Panc1 (cell line): ENCODE results near the gene FBXO42. TPM values are rescaled to one million over a fixed set of nuclear protein-coding genes. Genes with fewer than 3 reads are reported as not detected.

ENCODE experiments used
- ATAC-seq: fragments of 200-7000 bp; cut with Tn5 transposase; 2 replicates; pipeline ENCODE4 v1.9.1; 2020; ENCODE audit warnings: mild to moderate bottlenecking, moderate library complexity
- BruUV-seq: library from RNA; stranded (reverse); fragments of 400-500 nt; replicated peaks from 2 replicates; lab custom pipeline; 2021; lab: Mats Ljungman, UMichigan
- CTCF ChIA-PET: fragments of 300-600 bp; sonication (Branson Sonifier 250); formaldehyde crosslinking; loops from one replicate; lab custom pipeline; 2022; ENCODE audit warnings: antibody characterized with exemption; lab: Charles Lee
- POLR2A ChIA-PET: fragments of 300-600 bp; sonication (Branson Sonifier 250); formaldehyde crosslinking; loops from one replicate; lab custom pipeline; 2022; ENCODE audit warnings: antibody characterized with exemption; lab: Charles Lee
- DNase-seq: peaks from one replicate; pipeline ENCODE4 v3.0.0-alpha.2; 2010; ENCODE audit warnings: low read depth, low spot score
- H3K27ac ChIP-seq: 2 replicates; pipeline ENCODE4 v1.5.1; 2011; ENCODE audit warnings: mild to moderate bottlenecking, low read length, inconsistent platforms
- H3K27me3 ChIP-seq: fragments of 200-500 bp; sonication (Bioruptor generic); 2 replicates; pipeline ENCODE4 v1.6.0; 2014; ENCODE audit warnings: low read length, inconsistent platforms; ENCODE audit not compliant: control insufficient read depth, insufficient read depth
- H3K36me3 ChIP-seq: fragments of 200-500 bp; sonication (Bioruptor generic); 2 replicates; pipeline ENCODE4 v1.5.1; 2014; ENCODE audit warnings: inconsistent platforms, mild to moderate bottlenecking, low read length, moderate library complexity; ENCODE audit not compliant: control insufficient read depth, insufficient read depth
- H3K4me1 ChIP-seq: 2 replicates; pipeline ENCODE4 v1.5.1; 2011; ENCODE audit warnings: inconsistent platforms, mild to moderate bottlenecking, low read length, moderate library complexity; ENCODE audit not compliant: control insufficient read depth, insufficient read depth
- H3K4me3 ChIP-seq, 2 experiments: 2 replicates each; pipeline ENCODE4 v1.5.1; 2011 to 2012; ENCODE audit warnings: low read depth in 2 of 2, low read length in 2 of 2, mild to moderate bottlenecking in 2 of 2, inconsistent platforms in 1 of 2, moderate library complexity in 1 of 2
- H3K9me3 ChIP-seq: fragments of 200-500 bp; sonication (Bioruptor generic); 2 replicates; pipeline ENCODE4 v1.5.1; 2014; ENCODE audit warnings: low read depth, mild to moderate bottlenecking, inconsistent platforms, low read length, moderate library complexity; ENCODE audit not compliant: control insufficient read depth, insufficient read depth
- CTCF ChIP-seq: fragments of 450-650 bp; IDR thresholded peaks from 2 replicates; pipeline ENCODE4 v1.5.1; 2017; ENCODE audit warnings: mild to moderate bottlenecking
- POLR2AphosphoS5 ChIP-seq: IDR thresholded peaks from 2 replicates; pipeline ENCODE4 v1.6.1; 2012; ENCODE audit warnings: mild to moderate bottlenecking, low read depth, low read length, moderate library complexity
- SIN3A ChIP-seq: IDR thresholded peaks from 2 replicates; pipeline ENCODE4 v1.6.1; 2012; ENCODE audit warnings: low read depth, mild to moderate bottlenecking, low read length, moderate library complexity, borderline replicate concordance; ENCODE audit not compliant: insufficient read depth
- TCF7L2 ChIP-seq: IDR thresholded peaks from 2 replicates; pipeline ENCODE4 v1.6.1; 2011; ENCODE audit warnings: mild to moderate bottlenecking, low read depth, low read length, inconsistent platforms
- in situ Hi-C: cut with HindIII; loops from 2 replicates; pipeline ENCODE4 v1.10.0; 2016; ENCODE audit warnings: low sequenced_read_pairs, low pct_unique_long_range_greater_than_20kb
- intact Hi-C: fragments of 100-400 bp; cut with micrococcal nuclease; formaldehyde crosslinking; loops from one replicate; pipeline ENCODE4 v1.10.0; 2022; ENCODE audit not compliant: unreplicated experiment
- total RNA-seq: library from RNA; stranded (reverse); gene quantifications from one replicate; pipeline ENCODE4 v1.2.1, GENCODE V29; 2021; ENCODE audit not compliant: unreplicated experiment
- TF ChIP-seq, protein P1 (sequence below), 2 experiments: IDR thresholded peaks; 2 replicates each; pipeline ENCODE4 v1.6.1; 2011 to 2012; ENCODE audit warnings: low read depth in 2 of 2, control low read depth in 1 of 2, low read length in 1 of 2, mild to moderate bottlenecking in 1 of 2, moderate library complexity in 1 of 2; ENCODE audit not compliant: insufficient read depth in 1 of 2

Gene FBXO42
- total RNA-seq, 1 experiment from 2014 or later = 25.7 TPM

DNA sequence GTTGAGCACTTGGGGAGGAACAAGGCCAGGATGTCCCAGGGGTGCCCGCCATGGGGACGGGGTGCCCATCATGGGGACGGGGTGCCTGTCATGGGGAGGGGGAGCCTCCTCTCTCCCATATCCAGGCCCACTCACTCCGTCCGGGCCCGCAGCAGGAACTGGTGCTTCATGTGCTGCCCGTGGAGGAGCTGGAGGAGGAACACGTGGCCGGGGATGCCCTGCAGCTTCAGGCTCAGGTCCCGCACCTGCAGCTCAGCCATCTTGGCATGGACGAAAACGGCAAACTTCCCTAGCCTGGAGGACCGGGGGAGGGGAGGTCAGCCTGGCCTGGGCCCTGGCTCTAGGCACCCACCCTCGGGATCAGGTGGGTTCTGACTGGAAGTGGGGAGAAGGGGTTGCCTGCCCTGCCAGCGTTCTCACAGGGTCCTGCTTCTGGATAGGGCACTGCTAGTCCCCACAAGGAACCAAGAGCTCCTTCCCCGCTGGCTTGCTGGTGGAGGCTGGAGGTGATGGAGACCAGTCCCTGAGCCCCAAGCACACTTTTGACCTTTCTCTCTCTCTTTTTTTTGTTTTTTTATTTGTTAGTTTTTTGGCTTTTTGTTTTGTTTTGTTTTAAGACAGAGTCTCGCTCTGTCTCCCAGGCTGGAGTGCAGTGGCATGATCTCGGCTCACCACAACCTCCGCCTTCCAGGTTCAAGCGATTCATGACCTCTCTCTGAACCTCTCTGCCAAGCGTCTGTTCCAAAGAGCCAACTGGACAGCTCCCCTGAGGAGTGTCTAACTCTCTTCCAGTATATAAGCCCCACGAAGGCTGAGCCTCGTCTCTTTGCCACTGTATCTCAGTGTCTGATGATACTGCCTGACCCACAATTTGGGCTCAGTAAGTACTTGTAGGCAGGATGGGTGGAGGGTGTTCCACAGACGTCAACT lies 149.7 kb downstream of the FBXO42 start:
- BruUV-seq = no TSS peak
- ChIA-PET CTCF (no interaction called here), POLR2A (no interaction called here)
- DNase-seq (no peak), ATAC-seq (no peak)
- Histone ChIP-seq H3K9me3 (no peaks in the 10 kb centered on the region), H3K4me3 (no peak overlapping the region), H3K27me3 (no peaks in the 10 kb centered on the region), H3K4me1 (peaks cover 8% of the 10 kb centered on the region), H3K27ac (no peak overlapping the region), H3K36me3 (no peaks in the 10 kb centered on the region; the same call in 1 of the 2 replicates)
- TF ChIP-seq CTCF (no peak), TCF7L2 (no peak), SIN3A (no peak), POLR2AphosphoS5 (no peak)
- TF ChIP-seq, protein P1, sequence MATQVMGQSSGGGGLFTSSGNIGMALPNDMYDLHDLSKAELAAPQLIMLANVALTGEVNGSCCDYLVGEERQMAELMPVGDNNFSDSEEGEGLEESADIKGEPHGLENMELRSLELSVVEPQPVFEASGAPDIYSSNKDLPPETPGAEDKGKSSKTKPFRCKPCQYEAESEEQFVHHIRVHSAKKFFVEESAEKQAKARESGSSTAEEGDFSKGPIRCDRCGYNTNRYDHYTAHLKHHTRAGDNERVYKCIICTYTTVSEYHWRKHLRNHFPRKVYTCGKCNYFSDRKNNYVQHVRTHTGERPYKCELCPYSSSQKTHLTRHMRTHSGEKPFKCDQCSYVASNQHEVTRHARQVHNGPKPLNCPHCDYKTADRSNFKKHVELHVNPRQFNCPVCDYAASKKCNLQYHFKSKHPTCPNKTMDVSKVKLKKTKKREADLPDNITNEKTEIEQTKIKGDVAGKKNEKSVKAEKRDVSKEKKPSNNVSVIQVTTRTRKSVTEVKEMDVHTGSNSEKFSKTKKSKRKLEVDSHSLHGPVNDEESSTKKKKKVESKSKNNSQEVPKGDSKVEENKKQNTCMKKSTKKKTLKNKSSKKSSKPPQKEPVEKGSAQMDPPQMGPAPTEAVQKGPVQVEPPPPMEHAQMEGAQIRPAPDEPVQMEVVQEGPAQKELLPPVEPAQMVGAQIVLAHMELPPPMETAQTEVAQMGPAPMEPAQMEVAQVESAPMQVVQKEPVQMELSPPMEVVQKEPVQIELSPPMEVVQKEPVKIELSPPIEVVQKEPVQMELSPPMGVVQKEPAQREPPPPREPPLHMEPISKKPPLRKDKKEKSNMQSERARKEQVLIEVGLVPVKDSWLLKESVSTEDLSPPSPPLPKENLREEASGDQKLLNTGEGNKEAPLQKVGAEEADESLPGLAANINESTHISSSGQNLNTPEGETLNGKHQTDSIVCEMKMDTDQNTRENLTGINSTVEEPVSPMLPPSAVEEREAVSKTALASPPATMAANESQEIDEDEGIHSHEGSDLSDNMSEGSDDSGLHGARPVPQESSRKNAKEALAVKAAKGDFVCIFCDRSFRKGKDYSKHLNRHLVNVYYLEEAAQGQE (IDR thresholded peaks at IDR 0.05; ENCODE audit: insufficient read depth in 1 of 2, low read depth in 2 of 2, low read length in 1 of 2) = no peak
- intact Hi-C loops = no loop called here
- in situ Hi-C loops = no loop called here

DNA sequence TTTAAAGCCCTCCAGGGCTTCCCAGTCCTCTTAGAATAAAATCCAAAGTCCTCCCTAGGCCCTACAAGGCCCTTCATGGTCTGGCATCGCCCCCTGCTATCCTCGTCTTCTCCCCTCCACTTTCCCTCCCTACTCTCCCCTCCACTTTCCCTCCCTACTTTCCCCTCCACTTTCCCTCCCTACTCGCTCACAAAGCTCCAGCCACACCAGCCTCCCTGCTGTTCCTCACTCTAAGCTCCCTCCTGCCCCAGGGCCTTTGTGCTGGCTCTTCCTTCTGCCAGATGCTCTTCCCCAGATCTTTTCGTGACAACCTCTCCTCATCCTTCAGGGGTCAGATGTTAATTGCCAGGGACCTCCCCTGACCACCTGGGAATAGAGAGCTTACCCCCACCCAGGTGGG lies 152.6 kb downstream of the FBXO42 start:
- no TSS peak for BruUV-seq
- Histone ChIP-seq H3K4me1 (no peaks in the 10 kb centered on the region), H3K4me3 (no peak overlapping the region), H3K27me3 (no peaks in the 10 kb centered on the region), H3K36me3 (no peaks in the 10 kb centered on the region; the same call in 1 of the 2 replicates), H3K27ac (no peak overlapping the region), H3K9me3 (no peaks in the 10 kb centered on the region)
- intact Hi-C loops (no loop called here), in situ Hi-C loops (no loop called here)
- TF ChIP-seq SIN3A = no peak
- TF ChIP-seq POLR2AphosphoS5 = no peak
- no peak for TF ChIP-seq TCF7L2
- TF ChIP-seq CTCF = no peak
- TF ChIP-seq, protein P1 (IDR thresholded peaks at IDR 0.05; ENCODE audit: insufficient read depth in 1 of 2, low read depth in 2 of 2, low read length in 1 of 2) = no peak
- ATAC-seq (no peak), DNase-seq (no peak)
- CTCF ChIA-PET = no interaction called here
- POLR2A ChIA-PET = no interaction called here
